BE2C (cell line): Measurements from ENCODE around the gene PDE6D.

Source experiments
- DNase-seq: peaks from one replicate; pipeline ENCODE4 v3.0.0-alpha.2; 2020
- H3K27me3 ChIP-seq: fragments of 250-450 bp; sonication (Bioruptor Pico); 2 replicates; pipeline ENCODE4 v1.5.1; 2020; ENCODE audit warnings: mild to moderate bottlenecking
- H3K36me3 ChIP-seq: fragments of 250-450 bp; sonication (Bioruptor Pico); 2 replicates; pipeline ENCODE4 v1.5.1; 2020; ENCODE audit warnings: mild to moderate bottlenecking
- H3K4me1 ChIP-seq: fragments of 250-450 bp; sonication (Bioruptor Pico); 2 replicates; pipeline ENCODE4 v1.5.1; 2020
- H3K4me3 ChIP-seq: 2 replicates; pipeline ENCODE4 v1.5.1; 2011; ENCODE audit warnings: low read depth, low read length
- H3K9me3 ChIP-seq: fragments of 250-450 bp; sonication (Bioruptor Pico); 2 replicates; pipeline ENCODE4 v1.5.1; 2020
- TF ChIP-seq, protein P1 (sequence below): IDR thresholded peaks from 2 replicates; pipeline ENCODE4 v1.5.1; 2012; ENCODE audit warnings: mild to moderate bottlenecking, low read depth, low read length

The PDE6D gene

DNA sequence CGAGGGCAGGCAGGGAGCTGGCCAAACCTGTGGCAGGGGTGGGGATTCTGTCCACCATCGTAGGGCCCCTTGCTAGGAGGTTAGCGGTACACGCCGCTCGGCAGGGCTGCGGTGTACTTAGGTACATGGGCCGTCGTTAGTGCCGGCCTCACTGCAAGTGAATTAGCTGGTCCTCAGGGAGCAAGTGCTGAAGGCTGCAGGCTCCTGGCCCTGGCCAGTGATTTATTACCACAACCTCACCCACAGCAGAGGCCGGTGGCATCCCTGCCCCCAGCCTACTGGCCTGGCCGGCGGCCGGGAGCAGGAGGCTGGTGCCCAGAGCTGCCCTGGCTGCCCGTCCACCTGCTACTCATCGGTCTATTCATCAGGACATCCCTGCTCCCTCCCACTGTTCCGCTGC is 92.4 kb downstream of the PDE6D start:
- peaks cover 4% of the 10 kb centered on the region; the same call in 1 of the 2 replicates for H3K4me1 ChIP-seq

DNA sequence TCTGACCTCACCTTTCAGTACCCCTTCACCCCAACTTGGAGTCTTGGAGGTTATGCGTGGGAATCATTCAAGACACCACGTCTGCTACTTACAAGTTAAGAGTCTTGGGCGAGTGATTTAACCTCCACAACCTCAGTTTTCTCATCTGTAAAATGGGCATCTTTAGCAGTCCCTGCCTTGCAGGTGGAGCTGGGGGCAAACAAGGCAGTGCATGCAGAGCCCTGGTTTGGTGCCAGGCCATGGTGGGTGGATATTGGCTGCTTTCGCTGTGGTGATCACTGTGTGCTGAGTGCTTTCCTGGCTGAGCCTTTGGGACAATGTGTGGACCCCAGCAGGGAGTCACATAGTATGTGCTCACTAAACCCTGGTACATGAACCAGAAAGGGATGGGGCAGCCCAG is 93.1 kb downstream of the PDE6D start:
- Histone ChIP-seq H3K27me3 (no peaks in the 10 kb centered on the region), H3K4me1 (peaks cover 4% of the 10 kb centered on the region; the same call in 1 of the 2 replicates), H3K9me3 (no peaks in the 10 kb centered on the region), H3K36me3 (no peaks in the 10 kb centered on the region), H3K4me3 (peak overlapping the region; percentile 47)
- no peak for DNase-seq
- TF ChIP-seq, protein P1, sequence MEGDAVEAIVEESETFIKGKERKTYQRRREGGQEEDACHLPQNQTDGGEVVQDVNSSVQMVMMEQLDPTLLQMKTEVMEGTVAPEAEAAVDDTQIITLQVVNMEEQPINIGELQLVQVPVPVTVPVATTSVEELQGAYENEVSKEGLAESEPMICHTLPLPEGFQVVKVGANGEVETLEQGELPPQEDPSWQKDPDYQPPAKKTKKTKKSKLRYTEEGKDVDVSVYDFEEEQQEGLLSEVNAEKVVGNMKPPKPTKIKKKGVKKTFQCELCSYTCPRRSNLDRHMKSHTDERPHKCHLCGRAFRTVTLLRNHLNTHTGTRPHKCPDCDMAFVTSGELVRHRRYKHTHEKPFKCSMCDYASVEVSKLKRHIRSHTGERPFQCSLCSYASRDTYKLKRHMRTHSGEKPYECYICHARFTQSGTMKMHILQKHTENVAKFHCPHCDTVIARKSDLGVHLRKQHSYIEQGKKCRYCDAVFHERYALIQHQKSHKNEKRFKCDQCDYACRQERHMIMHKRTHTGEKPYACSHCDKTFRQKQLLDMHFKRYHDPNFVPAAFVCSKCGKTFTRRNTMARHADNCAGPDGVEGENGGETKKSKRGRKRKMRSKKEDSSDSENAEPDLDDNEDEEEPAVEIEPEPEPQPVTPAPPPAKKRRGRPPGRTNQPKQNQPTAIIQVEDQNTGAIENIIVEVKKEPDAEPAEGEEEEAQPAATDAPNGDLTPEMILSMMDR = no peak

More for the DNA sequence above, 92.4 kb downstream of the PDE6D start:
- TF ChIP-seq, protein P1 = no peak
- Histone ChIP-seq H3K9me3 (no peaks in the 10 kb centered on the region), H3K27me3 (no peaks in the 10 kb centered on the region), H3K4me3 (no peak overlapping the region), H3K36me3 (no peaks in the 10 kb centered on the region)
- no peak for DNase-seq

DNA sequence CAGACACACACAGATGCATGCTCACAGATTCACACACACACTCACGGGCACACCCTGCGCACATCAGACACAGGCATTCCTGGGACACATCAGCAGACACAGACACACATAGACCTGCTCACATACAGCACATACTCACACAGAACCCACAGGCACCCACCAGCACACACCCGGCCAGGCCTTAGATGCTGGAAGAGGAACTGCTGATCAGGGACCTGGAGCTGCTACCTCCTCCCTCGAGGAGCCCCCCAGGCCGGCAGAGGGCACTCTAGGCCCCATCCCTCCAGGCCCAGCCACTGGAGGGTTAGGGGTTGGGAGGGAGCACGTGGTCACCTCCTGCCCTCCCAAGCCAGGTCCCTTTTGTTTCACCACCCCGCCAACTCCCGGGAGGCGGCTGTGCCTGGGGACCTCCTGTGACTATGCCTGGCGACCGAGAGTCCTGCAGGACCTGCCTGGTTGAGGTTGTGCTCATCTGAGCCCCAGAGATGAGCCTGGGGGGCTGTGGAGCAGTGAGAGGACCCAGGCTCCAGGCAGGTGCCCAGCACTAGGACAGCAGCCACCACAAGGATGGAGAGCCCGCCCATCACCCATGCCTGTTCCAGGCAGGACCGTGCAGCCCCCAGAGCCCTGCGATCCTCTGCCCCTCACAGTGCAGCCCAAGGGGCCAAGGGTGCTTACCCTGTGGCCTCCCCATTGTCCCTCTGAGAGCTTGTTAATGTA is 93.8 kb downstream of the PDE6D start:
- peak; percentile 92 for DNase-seq
- Histone ChIP-seq H3K36me3 (no peaks in the 10 kb centered on the region), H3K4me3 (peak overlapping the region; percentile 47)

DNA sequence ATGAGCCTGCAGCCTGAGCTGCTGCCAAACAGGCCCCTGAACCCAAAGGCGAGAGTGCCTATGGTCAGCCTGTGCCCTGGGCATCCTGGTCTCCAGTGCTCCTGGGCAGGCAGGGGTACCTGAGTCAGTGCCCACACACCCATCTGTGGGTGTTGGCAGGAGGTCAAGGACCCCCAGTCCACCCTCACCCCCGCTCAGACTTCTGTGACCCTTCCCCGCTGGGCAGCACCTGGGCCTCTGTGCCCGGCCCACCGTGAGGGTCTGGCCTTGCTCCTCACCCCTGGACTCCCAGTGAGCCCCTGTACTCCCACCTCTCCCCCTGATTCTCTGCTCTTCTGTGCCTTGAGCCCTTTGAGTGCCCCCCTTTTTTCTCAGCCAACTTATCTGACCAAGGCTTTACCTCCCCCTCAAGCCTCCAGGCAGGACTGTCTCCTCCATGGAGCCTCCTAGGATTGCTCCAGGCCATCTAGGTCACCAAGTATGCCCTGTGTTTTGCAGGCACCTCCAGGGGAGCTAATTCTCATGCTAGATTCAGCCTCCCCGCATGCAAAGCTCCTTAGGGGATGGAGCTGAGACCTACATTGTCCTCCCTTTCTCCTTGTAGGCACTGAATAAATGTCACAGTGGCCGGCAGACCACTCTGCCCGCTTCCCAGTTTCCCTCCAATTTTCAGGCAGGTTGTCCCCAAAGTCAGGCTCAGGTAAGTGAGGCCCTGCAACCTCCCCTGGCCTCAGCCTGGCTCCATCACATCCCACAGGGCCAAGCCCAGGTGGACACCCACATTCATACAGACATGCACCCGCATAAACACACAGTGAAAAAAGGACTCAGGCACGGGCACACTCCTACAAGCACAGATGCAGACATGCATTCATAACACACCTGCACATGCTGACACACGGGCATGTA is 94.6 kb downstream of the PDE6D start:
- no peaks in the 10 kb centered on the region for H3K27me3 ChIP-seq
- H3K4me3 ChIP-seq = no peak overlapping the region; the same call in 1 of the 2 replicates
- DNase-seq = no peak
- TF ChIP-seq, protein P1 = no peak
- peaks cover 4% of the 10 kb centered on the region; the same call in 1 of the 2 replicates for H3K4me1 ChIP-seq
- H3K36me3 ChIP-seq = no peaks in the 10 kb centered on the region
- no peaks in the 10 kb centered on the region for H3K9me3 ChIP-seq

More for the DNA sequence above, 93.8 kb downstream of the PDE6D start:
- TF ChIP-seq, protein P1 = peak; percentile 82
- Histone ChIP-seq H3K9me3 (no peaks in the 10 kb centered on the region), H3K4me1 (peaks cover 4% of the 10 kb centered on the region; the same call in 1 of the 2 replicates), H3K27me3 (no peaks in the 10 kb centered on the region)

DNA sequence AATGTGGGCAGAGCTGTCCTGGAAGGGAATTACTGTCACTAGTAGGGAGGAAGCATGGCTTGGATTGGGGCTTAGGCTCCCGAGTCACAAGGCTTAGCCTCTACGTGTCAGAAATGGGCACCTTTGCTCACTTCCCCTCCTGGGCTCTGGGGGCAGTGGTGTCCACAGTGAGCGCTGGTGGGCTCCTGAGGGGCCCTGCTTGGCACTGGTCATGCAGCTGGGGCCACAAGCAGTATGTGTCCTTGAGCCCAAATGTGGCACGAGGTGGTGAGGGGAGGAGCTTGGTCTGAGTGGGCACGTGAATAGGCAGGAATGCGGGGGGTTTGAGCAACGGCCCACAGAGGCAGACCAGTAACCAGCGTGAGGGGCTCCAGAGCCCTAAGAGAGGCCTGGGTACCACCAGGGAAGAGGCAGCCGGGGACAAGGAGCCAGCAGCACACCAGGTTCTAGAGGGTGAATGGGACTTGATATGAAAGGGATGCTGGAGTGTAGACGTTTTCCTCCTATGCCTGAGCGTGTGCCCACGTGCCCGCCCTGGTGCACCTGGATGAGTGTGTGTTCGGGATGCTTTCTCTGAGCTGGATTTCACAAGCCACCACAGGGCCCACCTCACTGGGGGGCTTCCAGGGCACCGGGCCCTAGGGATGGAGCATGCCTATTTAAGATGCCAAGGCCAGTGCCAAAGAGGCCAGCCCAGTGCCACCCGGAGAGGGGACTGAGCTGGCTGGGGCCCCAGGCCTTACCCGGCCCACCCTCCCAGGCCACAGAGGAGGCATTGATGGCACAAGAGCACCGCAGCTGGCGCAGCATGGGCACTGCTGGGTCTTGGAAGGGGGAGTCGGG is 95.5 kb downstream of the PDE6D start:
- no peaks in the 10 kb centered on the region for H3K9me3 ChIP-seq
- H3K36me3 ChIP-seq = no peaks in the 10 kb centered on the region
- peaks cover 4% of the 10 kb centered on the region; the same call in 1 of the 2 replicates for H3K4me1 ChIP-seq
- DNase-seq = peak; percentile 60
- TF ChIP-seq, protein P1 = peak; percentile 55
- peak overlapping the region; percentile 14; the same call in 1 of the 2 replicates for H3K4me3 ChIP-seq
- no peaks in the 10 kb centered on the region for H3K27me3 ChIP-seq
